HepG2 (cell line): Measurements from ENCODE around the gene SPRED2. TPM values are rescaled to one million over a fixed set of nuclear protein-coding genes. Genes with fewer than 3 reads are reported as not detected.

Experiments used
- ATF1 ChIP-seq: IDR thresholded peaks from 2 replicates; pipeline ENCODE4 v1.6.1; 2016; ENCODE audit warnings: mild to moderate bottlenecking, control low read depth
- DMAP1 ChIP-seq: IDR thresholded peaks from 2 replicates; pipeline ENCODE4 v1.6.1; 2016
- ETV5 ChIP-seq: IDR thresholded peaks from 2 replicates; pipeline ENCODE4 v1.6.1; 2018; ENCODE audit warnings: missing biosample characterization, missing genetic modification reagents, inconsistent platforms, borderline replicate concordance
- FOXJ3 ChIP-seq: sonication (generic); formaldehyde crosslinking; IDR thresholded peaks from 2 replicates; pipeline ENCODE4 v1.4.0; 2020; ENCODE audit warnings: missing genetic modification reagents, mild to moderate bottlenecking, borderline replicate concordance
- FOXP1 ChIP-seq, 2 experiments: fragments of 450-650 bp in 1 of 2; IDR thresholded peaks; 2 replicates each; pipeline ENCODE4 v1.6.1; 2017 to 2018; ENCODE audit warnings: antibody characterized with exemption in 1 of 2
- MZF1 ChIP-seq: sonication (generic); formaldehyde crosslinking; IDR thresholded peaks from 2 replicates; pipeline ENCODE4 v1.8.1; 2023; ENCODE audit warnings: mild to moderate bottlenecking, missing genetic modification reagents, borderline replicate concordance
- PRPF4 ChIP-seq: fragments of 200-400 bp; formaldehyde crosslinking; IDR thresholded peaks from 2 replicates; pipeline ENCODE4 v1.6.1; 2016; ENCODE audit warnings: low read length, low read depth; ENCODE audit not compliant: poor library complexity, severe bottlenecking
- RAD21 ChIP-seq: fragments of 450-650 bp; formaldehyde crosslinking; IDR thresholded peaks from 2 replicates; pipeline ENCODE4 v1.5.0; 2020; ENCODE audit warnings: mild to moderate bottlenecking
- REL ChIP-seq: sonication (generic); formaldehyde crosslinking; conservative IDR thresholded peaks from 2 replicates; pipeline ENCODE4 v1.8.0; 2022; ENCODE audit warnings: mild to moderate bottlenecking, missing genetic modification reagents, moderate library complexity
- RORA ChIP-seq: sonication (generic); formaldehyde crosslinking; IDR thresholded peaks from 2 replicates; pipeline ENCODE4 v1.5.0; 2020; ENCODE audit warnings: mild to moderate bottlenecking, missing genetic modification reagents, moderate library complexity
- SNAPC2 ChIP-seq: sonication (generic); formaldehyde crosslinking; IDR thresholded peaks from 2 replicates; pipeline ENCODE4 v1.8.1; 2022; ENCODE audit warnings: mild to moderate bottlenecking, missing genetic modification reagents
- THAP8 ChIP-seq: sonication (generic); formaldehyde crosslinking; IDR thresholded peaks from 2 replicates; pipeline ENCODE4 v1.5.1; 2020; ENCODE audit warnings: missing genetic modification reagents, mild to moderate bottlenecking, borderline replicate concordance
- TOPORS ChIP-seq: sonication (generic); formaldehyde crosslinking; IDR thresholded peaks from 2 replicates; pipeline ENCODE4 v1.8.0; 2023; ENCODE audit warnings: mild to moderate bottlenecking, missing genetic modification reagents
- ZC3H13 ChIP-seq: sonication (generic); formaldehyde crosslinking; IDR thresholded peaks from 2 replicates; pipeline ENCODE4 v1.8.1; 2023; ENCODE audit warnings: mild to moderate bottlenecking, missing genetic modification reagents, moderate library complexity
- ZFAT ChIP-seq: sonication (generic); formaldehyde crosslinking; conservative IDR thresholded peaks from 2 replicates; pipeline ENCODE4 v1.8.1; 2023; ENCODE audit warnings: missing genetic modification reagents, inconsistent platforms
- ZNF230 ChIP-seq: sonication (generic); formaldehyde crosslinking; IDR thresholded peaks from 2 replicates; pipeline ENCODE4 v1.4.0; 2020; ENCODE audit warnings: mild to moderate bottlenecking, missing genetic modification reagents
- ZNF333 ChIP-seq: sonication (generic); formaldehyde crosslinking; IDR thresholded peaks from 2 replicates; pipeline ENCODE4 v1.4.0; 2020; ENCODE audit warnings: mild to moderate bottlenecking, missing genetic modification reagents, borderline replicate concordance
- ZNF660 ChIP-seq: sonication (generic); formaldehyde crosslinking; IDR thresholded peaks from 2 replicates; pipeline ENCODE4 v1.5.1; 2020; ENCODE audit warnings: mild to moderate bottlenecking, low read depth, missing genetic modification reagents, borderline replicate concordance
- ZNF678 ChIP-seq: sonication (generic); formaldehyde crosslinking; IDR thresholded peaks from 2 replicates; pipeline ENCODE4 v1.4.0; 2020; ENCODE audit warnings: mild to moderate bottlenecking, missing genetic modification reagents
- ZNF891 ChIP-seq: sonication (generic); formaldehyde crosslinking; IDR thresholded peaks from 2 replicates; pipeline ENCODE4 v1.5.0; 2020; ENCODE audit warnings: mild to moderate bottlenecking, missing genetic modification reagents
- polyA plus RNA-seq, 8 experiments: library from polyadenylated mRNA; depleted of rRNA in 3 of 8; stranded (reverse) in 7 of 8; unstranded in 1 of 8; fragments of >200 nt; fragmentation: Illumina TruSeq in 4 of 8; extraction: Trizol in 4 of 8; gene quantifications; 2 replicates each; pipeline versions ENCODE4 v1.2.1 to v1.2.3, GENCODE V29; 2011 to 2016; ENCODE audit warnings: low read depth in 4 of 8, missing spikeins in 1 of 8, mixed read lengths in 1 of 8; ENCODE audit not compliant: insufficient read depth in 1 of 8
- total RNA-seq, 5 experiments: library from RNA; depleted of rRNA; stranded (reverse); fragments of >200 nt; fragmentation: Illumina TruSeq; extraction: Trizol; gene quantifications; 2 replicates each; pipeline ENCODE4 v1.2.3, GENCODE V29; 2016; ENCODE audit warnings: low read depth in 1 of 5
- TF ChIP-seq, protein P1 (sequence below): sonication (generic); formaldehyde crosslinking; IDR thresholded peaks from 2 replicates; pipeline ENCODE4 v1.4.0; 2020; ENCODE audit warnings: missing genetic modification reagents, borderline replicate concordance
- TF ChIP-seq, protein P2 (sequence below): sonication (generic); formaldehyde crosslinking; IDR thresholded peaks from 2 replicates; pipeline ENCODE4 v1.8.1; 2023; ENCODE audit warnings: missing genetic modification reagents, mild to moderate bottlenecking, borderline replicate concordance
- TF ChIP-seq, protein P3 (sequence below): sonication (generic); formaldehyde crosslinking; IDR thresholded peaks from 2 replicates; pipeline ENCODE4 v1.8.1; 2022; ENCODE audit warnings: mild to moderate bottlenecking, missing genetic modification reagents

The SPRED2 gene
- total and polyA plus RNA-seq, 2 of the 13 experiments (the other 11 are each of a cell fraction or from before 2014, with no cell fraction given): 13.0 to 37.0 TPM

DNA sequence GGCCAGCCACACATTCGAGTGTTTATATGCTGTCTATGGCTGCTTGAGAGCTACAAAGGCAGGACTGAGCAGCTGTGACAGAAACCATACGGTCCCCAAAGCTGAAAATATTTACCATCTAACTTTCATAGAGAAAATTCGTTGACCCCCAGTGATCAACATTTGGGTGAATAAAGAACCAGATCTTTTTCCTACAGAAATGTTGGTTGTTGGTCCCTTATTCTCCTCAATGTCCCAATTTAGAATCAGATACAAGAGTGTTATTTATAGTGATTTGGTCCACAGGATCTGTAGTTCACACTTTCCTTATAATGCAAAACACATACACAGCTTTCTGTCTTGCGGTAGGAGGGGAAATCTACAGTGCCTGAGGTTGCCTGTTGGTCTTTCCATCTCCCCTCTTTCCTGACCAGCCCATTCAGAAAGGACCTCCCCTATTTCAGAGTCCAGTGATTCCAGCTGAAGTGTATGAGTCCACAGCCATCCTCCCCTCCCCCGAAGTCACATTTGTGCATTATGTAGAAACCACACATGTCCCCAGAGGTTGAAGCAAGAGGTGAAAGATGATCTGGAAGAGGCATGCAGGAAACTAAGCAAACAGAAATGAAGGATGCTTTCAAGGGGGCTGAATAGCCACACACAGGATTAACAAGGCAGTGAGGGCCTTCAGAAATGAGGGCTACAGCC lies 61.9 kb downstream of the SPRED2 start (continued):
- TF ChIP-seq REL (CRISPR knock-in tag): no peak; the same call in 1 of the 2 replicates
- TF ChIP-seq ZC3H13 (CRISPR knock-in tag): no peak
- TF ChIP-seq FOXP1 (IDR thresholded peaks at IDR 0.05): 0 out of 2 replicates have a peak, but pooled peaks have one; percentile 26
- peak; percentile 70 for TF ChIP-seq FOXP1 (CRISPR knock-in tag; IDR thresholded peaks at IDR 0.05)
- TF ChIP-seq ZFAT (CRISPR knock-in tag): no peak
- no peak for TF ChIP-seq ZNF678 (CRISPR knock-in tag)
- TF ChIP-seq PRPF4: no peak
- TF ChIP-seq ZNF891 (CRISPR knock-in tag): no peak
- TF ChIP-seq, protein P1, sequence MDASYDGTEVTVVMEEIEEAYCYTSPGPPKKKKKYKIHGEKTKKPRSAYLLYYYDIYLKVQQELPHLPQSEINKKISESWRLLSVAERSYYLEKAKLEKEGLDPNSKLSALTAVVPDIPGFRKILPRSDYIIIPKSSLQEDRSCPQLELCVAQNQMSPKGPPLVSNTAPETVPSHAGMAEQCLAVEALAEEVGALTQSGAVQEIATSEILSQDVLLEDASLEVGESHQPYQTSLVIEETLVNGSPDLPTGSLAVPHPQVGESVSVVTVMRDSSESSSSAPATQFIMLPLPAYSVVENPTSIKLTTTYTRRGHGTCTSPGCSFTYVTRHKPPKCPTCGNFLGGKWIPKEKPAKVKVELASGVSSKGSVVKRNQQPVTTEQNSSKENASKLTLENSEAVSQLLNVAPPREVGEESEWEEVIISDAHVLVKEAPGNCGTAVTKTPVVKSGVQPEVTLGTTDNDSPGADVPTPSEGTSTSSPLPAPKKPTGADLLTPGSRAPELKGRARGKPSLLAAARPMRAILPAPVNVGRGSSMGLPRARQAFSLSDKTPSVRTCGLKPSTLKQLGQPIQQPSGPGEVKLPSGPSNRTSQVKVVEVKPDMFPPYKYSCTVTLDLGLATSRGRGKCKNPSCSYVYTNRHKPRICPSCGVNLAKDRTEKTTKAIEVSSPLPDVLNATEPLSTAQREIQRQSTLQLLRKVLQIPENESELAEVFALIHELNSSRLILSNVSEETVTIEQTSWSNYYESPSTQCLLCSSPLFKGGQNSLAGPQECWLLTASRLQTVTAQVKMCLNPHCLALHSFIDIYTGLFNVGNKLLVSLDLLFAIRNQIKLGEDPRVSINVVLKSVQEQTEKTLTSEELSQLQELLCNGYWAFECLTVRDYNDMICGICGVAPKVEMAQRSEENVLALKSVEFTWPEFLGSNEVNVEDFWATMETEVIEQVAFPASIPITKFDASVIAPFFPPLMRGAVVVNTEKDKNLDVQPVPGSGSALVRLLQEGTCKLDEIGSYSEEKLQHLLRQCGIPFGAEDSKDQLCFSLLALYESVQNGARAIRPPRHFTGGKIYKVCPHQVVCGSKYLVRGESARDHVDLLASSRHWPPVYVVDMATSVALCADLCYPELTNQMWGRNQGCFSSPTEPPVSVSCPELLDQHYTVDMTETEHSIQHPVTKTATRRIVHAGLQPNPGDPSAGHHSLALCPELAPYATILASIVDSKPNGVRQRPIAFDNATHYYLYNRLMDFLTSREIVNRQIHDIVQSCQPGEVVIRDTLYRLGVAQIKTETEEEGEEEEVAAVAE (CRISPR knock-in tag): no peak
- TF ChIP-seq, protein P2, sequence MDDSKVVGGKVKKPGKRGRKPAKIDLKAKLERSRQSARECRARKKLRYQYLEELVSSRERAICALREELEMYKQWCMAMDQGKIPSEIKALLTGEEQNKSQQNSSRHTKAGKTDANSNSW (CRISPR knock-in tag): no peak
- no peak for TF ChIP-seq ZNF333 (CRISPR knock-in tag)
- TF ChIP-seq RAD21: no peak
- TF ChIP-seq DMAP1 (CRISPR knock-in tag): 0 out of 2 replicates have a peak, but pooled peaks have one; percentile 11
- no peak for TF ChIP-seq ATF1 (CRISPR knock-in tag)
- peak; percentile 38; the same call in 1 of the 2 replicates for TF ChIP-seq ETV5 (CRISPR knock-in tag)
- TF ChIP-seq FOXJ3 (CRISPR knock-in tag): no peak
- no peak for TF ChIP-seq MZF1
- TF ChIP-seq, protein P3, sequence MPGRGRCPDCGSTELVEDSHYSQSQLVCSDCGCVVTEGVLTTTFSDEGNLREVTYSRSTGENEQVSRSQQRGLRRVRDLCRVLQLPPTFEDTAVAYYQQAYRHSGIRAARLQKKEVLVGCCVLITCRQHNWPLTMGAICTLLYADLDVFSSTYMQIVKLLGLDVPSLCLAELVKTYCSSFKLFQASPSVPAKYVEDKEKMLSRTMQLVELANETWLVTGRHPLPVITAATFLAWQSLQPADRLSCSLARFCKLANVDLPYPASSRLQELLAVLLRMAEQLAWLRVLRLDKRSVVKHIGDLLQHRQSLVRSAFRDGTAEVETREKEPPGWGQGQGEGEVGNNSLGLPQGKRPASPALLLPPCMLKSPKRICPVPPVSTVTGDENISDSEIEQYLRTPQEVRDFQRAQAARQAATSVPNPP: no peak; the same call in 1 of the 2 replicates
- no peak for TF ChIP-seq ZNF230
- TF ChIP-seq RORA: no peak
- no peak for TF ChIP-seq THAP8 (CRISPR knock-in tag)
- TF ChIP-seq SNAPC2 (CRISPR knock-in tag): peak; percentile 64; the same call in 1 of the 2 replicates
- no peak for TF ChIP-seq TOPORS (CRISPR knock-in tag)
- no peak for TF ChIP-seq ZNF660 (CRISPR knock-in tag)
